Gastroesophageal sphincter (tissue), 3 donors: ENCODE data around the gene PNLIPRP1.

ENCODE experiments used
- CTCF ChIP-seq, 4 experiments: fragments of 200-600 bp in 2 of 4; fragments of 450-650 bp in 2 of 4; sonication (generic) in 1 of 4; IDR thresholded peaks; one replicate each; pipeline ENCODE4 v1.5.1; 2017 to 2019; ENCODE audit warnings: antibody characterized with exemption in 4 of 4, mild to moderate bottlenecking in 2 of 4, moderate library complexity in 2 of 4
- POLR2A ChIP-seq, 2 donors: fragments of 450-650 bp; IDR thresholded peaks; one replicate each; pipeline ENCODE4 v1.6.1; 2017; ENCODE audit warnings: antibody characterized with exemption in 2 of 2, mild to moderate bottlenecking in 2 of 2, moderate library complexity in 1 of 2

GRCh38 chr10:116648903-116649302, 58.1 kb downstream of the PNLIPRP1 start:
- TF ChIP-seq CTCF (IDR thresholded peaks at IDR 0.05), result no peak
- no peak for TF ChIP-seq POLR2A (IDR thresholded peaks at IDR 0.05)
